OCI-LY3 (cell line): Measurements from ENCODE around the gene PRDM2.

Source experiments
- EZH2phosphoT487 ChIP-seq: fragments of 200-600 bp; shearing (Covaris generic); IDR thresholded peaks from 2 replicates; pipeline ENCODE4 v1.6.1; 2018; ENCODE audit warnings: antibody characterized with exemption, mixed run types, low read depth
- TF ChIP-seq, protein P1 (sequence below): fragments of 200-600, 300-600 bp; sonication (generic); IDR thresholded peaks from 2 replicates; pipeline ENCODE4 v1.5.1; 2014; ENCODE audit warnings: antibody characterized with exemption, low read length, low read depth

DNA sequence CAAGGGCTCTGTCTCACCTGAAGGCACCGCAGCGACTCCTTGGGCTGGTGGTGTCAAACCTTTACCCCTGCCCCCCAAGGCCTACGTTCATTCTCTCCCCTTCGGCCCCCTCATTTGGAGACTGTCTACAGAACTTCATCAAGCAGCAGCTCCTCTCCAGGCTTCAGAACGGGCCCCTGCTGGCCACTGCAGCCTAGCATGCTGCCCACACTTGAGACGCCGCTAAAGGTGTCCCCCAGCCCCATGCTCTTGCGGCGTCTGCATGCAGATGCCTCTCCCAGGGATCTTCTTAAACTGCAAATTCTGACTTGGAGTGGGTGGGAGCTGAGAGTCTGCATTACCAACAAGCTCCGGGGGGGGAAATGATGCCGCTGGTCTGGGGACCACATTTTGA is 104.2 kb downstream of the PRDM2 start:
- TF ChIP-seq, protein P1, sequence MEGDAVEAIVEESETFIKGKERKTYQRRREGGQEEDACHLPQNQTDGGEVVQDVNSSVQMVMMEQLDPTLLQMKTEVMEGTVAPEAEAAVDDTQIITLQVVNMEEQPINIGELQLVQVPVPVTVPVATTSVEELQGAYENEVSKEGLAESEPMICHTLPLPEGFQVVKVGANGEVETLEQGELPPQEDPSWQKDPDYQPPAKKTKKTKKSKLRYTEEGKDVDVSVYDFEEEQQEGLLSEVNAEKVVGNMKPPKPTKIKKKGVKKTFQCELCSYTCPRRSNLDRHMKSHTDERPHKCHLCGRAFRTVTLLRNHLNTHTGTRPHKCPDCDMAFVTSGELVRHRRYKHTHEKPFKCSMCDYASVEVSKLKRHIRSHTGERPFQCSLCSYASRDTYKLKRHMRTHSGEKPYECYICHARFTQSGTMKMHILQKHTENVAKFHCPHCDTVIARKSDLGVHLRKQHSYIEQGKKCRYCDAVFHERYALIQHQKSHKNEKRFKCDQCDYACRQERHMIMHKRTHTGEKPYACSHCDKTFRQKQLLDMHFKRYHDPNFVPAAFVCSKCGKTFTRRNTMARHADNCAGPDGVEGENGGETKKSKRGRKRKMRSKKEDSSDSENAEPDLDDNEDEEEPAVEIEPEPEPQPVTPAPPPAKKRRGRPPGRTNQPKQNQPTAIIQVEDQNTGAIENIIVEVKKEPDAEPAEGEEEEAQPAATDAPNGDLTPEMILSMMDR, result no peak
- TF ChIP-seq EZH2phosphoT487, result no peak
